ENCODE measurements around the gene DYRK4. TPM values are rescaled to one million over a fixed set of nuclear protein-coding genes. Genes with fewer than 3 reads are reported as not detected.

Gene DYRK4
- total RNA-seq, 1 experiment from 2014 or later, result 27.1 TPM

DNA sequence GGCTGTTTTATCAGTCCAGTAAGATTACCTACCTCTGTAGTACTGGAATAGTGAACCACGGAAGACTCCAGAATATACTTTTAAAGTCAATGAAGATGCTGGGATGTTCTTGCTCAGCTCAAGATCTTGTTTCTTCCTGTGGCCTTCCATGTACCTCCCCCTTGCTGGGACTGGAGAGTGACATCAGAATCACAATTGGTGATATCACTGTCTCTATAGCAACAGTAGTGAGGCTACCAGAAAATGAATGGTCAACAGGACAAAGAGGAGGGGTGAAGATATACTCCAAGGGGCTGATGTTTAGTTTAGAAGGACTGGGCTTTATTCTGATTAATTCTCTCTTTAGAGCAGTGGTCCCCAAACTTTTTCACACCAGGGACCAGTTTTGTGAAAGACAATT, 83.0 kb downstream of the DYRK4 start:
- no peaks in the 10 kb centered on the region for H3K9me2 ChIP-seq (ENCODE audit: insufficient read depth)
- ChIA-PET CTCF (no interaction called here), RAD21 (ENCODE audit: low non-redundant PET in 1 of 2, low total read pairs in 2 of 2, uncharacterized antibody in 2 of 2, unreplicated experiment in 2 of 2) (no interaction called here), POLR2A (no interaction called here)
- H2AFZ ChIP-seq (ENCODE audit: low read depth, low read length, poor library complexity, severe bottlenecking), result no peak overlapping the region
- H3K27me3 ChIP-seq (ENCODE audit: insufficient read depth, low read length), result no peaks in the 10 kb centered on the region
- H3K9me3 ChIP-seq (ENCODE audit: control insufficient read depth in 1 of 2, insufficient read depth in 1 of 2, low read depth in 1 of 2, low read length in 2 of 2), result no peaks in the 10 kb centered on the region
- intact Hi-C loops (cut with micrococcal nuclease), result no loop called here
- H3K79me2 ChIP-seq (ENCODE audit: insufficient read depth, low read length), result peaks cover 10% of the 10 kb centered on the region
- H3K4me3 ChIP-seq (replicated peaks in 1 of 2; ENCODE audit: low read depth in 1 of 2, low read length in 2 of 2), result no peak overlapping the region
- no peak for TF ChIP-seq CEBPB (IDR thresholded peaks at IDR 0.05; ENCODE audit: low read depth)
- TF ChIP-seq ELF1 (IDR thresholded peaks at IDR 0.05; ENCODE audit: borderline replicate concordance, low read depth), result no peak
- no peak for TF ChIP-seq JUND (IDR thresholded peaks at IDR 0.05)
- TF ChIP-seq EZH2 (IDR thresholded peaks at IDR 0.05), result no peak
- no peak for TF ChIP-seq FOSL1 (IDR thresholded peaks at IDR 0.05; ENCODE audit: low read depth)
- no peak for TF ChIP-seq CTCF (IDR thresholded peaks at IDR 0.05 in 2 of 3, conservative IDR thresholded peaks at IDR 0.05 in 1 of 3; ENCODE audit: borderline replicate concordance in 1 of 3, insufficient read depth in 1 of 3, low read depth in 2 of 3, low read length in 2 of 3)
- no peak for TF ChIP-seq SP1 (IDR thresholded peaks at IDR 0.05; ENCODE audit: low read depth)
- no peak for TF ChIP-seq EGR1 (IDR thresholded peaks at IDR 0.05; ENCODE audit: low read depth)
- H3K27ac ChIP-seq (ENCODE audit: low read depth, low read length), result no peak overlapping the region
- no peaks in the 10 kb centered on the region for H4K20me1 ChIP-seq (ENCODE audit: insufficient read depth)
- no peaks in the 10 kb centered on the region for H3K36me3 ChIP-seq (ENCODE audit: control insufficient read depth in 1 of 2, insufficient read depth in 2 of 2, low read length in 2 of 2)
- no peak for DNase-seq (ENCODE audit: low read depth, low spot score)
- no peak overlapping the region for H3K4me2 ChIP-seq (ENCODE audit: low read length)
- no peak overlapping the region for H3K9ac ChIP-seq (ENCODE audit: low read length)
- ATAC-seq, result no peak
- H3K4me1 ChIP-seq (ENCODE audit: control insufficient read depth in 1 of 2, insufficient read depth in 2 of 2, low read length in 2 of 2), result peaks cover 6 to 12% of the 10 kb centered on the region in 2 experiments; a peak in 3 of 4 replicates
- BruUV-seq (replicated peaks), result no TSS peak

DNA sequence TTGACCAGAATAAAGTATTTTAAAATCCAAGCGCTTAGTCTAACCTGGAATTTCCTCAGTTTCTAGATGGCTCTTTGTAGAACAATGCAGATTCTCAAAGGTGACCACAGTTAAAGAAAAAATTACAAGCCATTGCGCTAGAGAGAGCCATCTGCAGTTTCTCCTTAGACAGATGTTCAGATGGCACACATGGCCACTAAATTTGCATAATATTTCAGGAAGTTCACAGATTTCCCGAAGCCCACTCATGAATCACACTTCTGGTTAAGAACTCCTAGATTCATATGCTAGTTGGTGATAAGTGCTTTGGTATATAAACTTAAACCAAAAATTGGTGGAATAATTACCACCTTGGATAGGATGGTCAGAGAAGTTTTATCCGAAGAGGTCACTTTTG, 86.1 kb downstream of the DYRK4 start:
- H3K79me2 ChIP-seq (ENCODE audit: insufficient read depth, low read length), result peaks cover 41% of the 10 kb centered on the region
- ATAC-seq (no peak), DNase-seq (ENCODE audit: low read depth, low spot score) (no peak)
- peak overlapping the region; percentile 24 for H2AFZ ChIP-seq (ENCODE audit: low read depth, low read length, poor library complexity, severe bottlenecking)
- peak overlapping the region; percentile 77 for H3K27ac ChIP-seq (ENCODE audit: low read depth, low read length)
- peak overlapping the region; percentile 78 for H3K4me2 ChIP-seq (ENCODE audit: low read length)
- POLR2A ChIA-PET, result interaction anchor here (0.7 kb wide), 1 partner anchor 9 kb away, joined by 3 read pairs; no protein-coding TSS in a partner anchor
- RAD21 ChIA-PET (ENCODE audit: low non-redundant PET in 1 of 2, low total read pairs in 2 of 2, uncharacterized antibody in 2 of 2, unreplicated experiment in 2 of 2), result no interaction called here
- H3K9me2 ChIP-seq (ENCODE audit: insufficient read depth), result no peaks in the 10 kb centered on the region
- peak overlapping the region; percentile 94 to 97 for H3K4me3 ChIP-seq (replicated peaks in 1 of 2; ENCODE audit: low read depth in 1 of 2, low read length in 2 of 2)
- intact Hi-C loops (cut with micrococcal nuclease), result loop anchor here (2.0 kb wide), 1 partner anchor 43 kb away; no protein-coding TSS in a partner anchor
- no peaks in the 10 kb centered on the region; the same call in 1 of the 2 replicates for H4K20me1 ChIP-seq (ENCODE audit: insufficient read depth)
- no peaks in the 10 kb centered on the region for H3K9me3 ChIP-seq (ENCODE audit: control insufficient read depth in 1 of 2, insufficient read depth in 1 of 2, low read depth in 1 of 2, low read length in 2 of 2)
- peak overlapping the region; percentile 72 for H3K9ac ChIP-seq (ENCODE audit: low read length)
- H3K36me3 ChIP-seq (ENCODE audit: control insufficient read depth in 1 of 2, insufficient read depth in 2 of 2, low read length in 2 of 2), result no peaks in the 10 kb centered on the region
- no TSS peak for BruUV-seq (replicated peaks)
- H3K4me1 ChIP-seq (ENCODE audit: control insufficient read depth in 1 of 2, insufficient read depth in 2 of 2, low read length in 2 of 2), result peaks cover 10 to 19% of the 10 kb centered on the region in 2 experiments
- CTCF ChIA-PET, result interaction anchor here (0.9 to 1.4 kb wide), 2 partner anchors 110 to 210 kb away, joined by 3 to 5 read pairs; no protein-coding TSS in a partner anchor
- no peaks in the 10 kb centered on the region for H3K27me3 ChIP-seq (ENCODE audit: insufficient read depth, low read length)
- TF ChIP-seq ELF1 (IDR thresholded peaks at IDR 0.05; ENCODE audit: borderline replicate concordance, low read depth), result no peak
- no peak for TF ChIP-seq FOSL1 (IDR thresholded peaks at IDR 0.05; ENCODE audit: low read depth)
- no peak for TF ChIP-seq SRF (IDR thresholded peaks at IDR 0.05; ENCODE audit: low read depth)
- TF ChIP-seq TCF7L2 (IDR thresholded peaks at IDR 0.05; ENCODE audit: borderline replicate concordance, extremely low read depth, insufficient read depth, insufficient read length), result no peak
- no peak for TF ChIP-seq ZFX (IDR thresholded peaks at IDR 0.05)
- no peak for TF ChIP-seq EZH2phosphoT487 (IDR thresholded peaks at IDR 0.05; ENCODE audit: borderline replicate concordance)
- TF ChIP-seq POLR2AphosphoS5 (IDR thresholded peaks at IDR 0.05; ENCODE audit: low read depth, low read length), result no peak
- TF ChIP-seq RAD21 (IDR thresholded peaks at IDR 0.05; ENCODE audit: low read depth), result no peak
- no peak for TF ChIP-seq EGR1 (IDR thresholded peaks at IDR 0.05; ENCODE audit: low read depth)
- no peak for TF ChIP-seq POLR2A (IDR thresholded peaks at IDR 0.05; ENCODE audit: borderline replicate concordance, extremely low read depth, insufficient read depth, insufficient read length)
- no peak for TF ChIP-seq YY1 (IDR thresholded peaks at IDR 0.05; ENCODE audit: extremely low read depth, insufficient replicate concordance, low read depth, low read length)
- no peak for TF ChIP-seq CEBPB (IDR thresholded peaks at IDR 0.05; ENCODE audit: low read depth)
- no peak for TF ChIP-seq REST (IDR thresholded peaks at IDR 0.05; ENCODE audit: low read depth)

Data from HCT116 (cell line).